Subcutaneous abdominal adipose tissue (tissue), 5 donors: ENCODE measurements around the gene MTHFD1.
"Not testable (repeated sequence)": the region's sequence is repeated elsewhere in the genome, so short reads cannot be mapped to it uniquely, and the experiment has no call there.

Experiments used
- H3K27ac ChIP-seq: one replicate; pipeline ENCODE4 v1.7.0; 2013; ENCODE audit warnings: low read depth, mild to moderate bottlenecking, inconsistent platforms, low read length, moderate library complexity
- H3K27me3 ChIP-seq, 5 donors: one replicate each; pipeline ENCODE4 v1.7.0; 2013; ENCODE audit warnings: low read length in 5 of 5, inconsistent platforms in 1 of 5; ENCODE audit not compliant: control insufficient read depth in 5 of 5, insufficient read depth in 4 of 5
- H3K36me3 ChIP-seq, 5 donors: one replicate each; pipeline ENCODE4 v1.7.0; 2013; ENCODE audit warnings: low read length in 5 of 5; ENCODE audit not compliant: control insufficient read depth in 5 of 5, insufficient read depth in 5 of 5
- H3K4me1 ChIP-seq, 5 donors: one replicate each; pipeline ENCODE4 v1.7.0; 2013; ENCODE audit warnings: low read length in 5 of 5, mild to moderate bottlenecking in 3 of 5, moderate library complexity in 1 of 5; ENCODE audit not compliant: control insufficient read depth in 5 of 5, insufficient read depth in 5 of 5
- H3K4me3 ChIP-seq, 5 donors: one replicate each; pipeline ENCODE4 v1.7.0; 2013; ENCODE audit warnings: low read length in 5 of 5, low read depth in 1 of 5
- H3K9ac ChIP-seq, 5 donors: one replicate each; pipeline ENCODE4 v1.7.0; 2013; ENCODE audit warnings: low read length in 5 of 5, mild to moderate bottlenecking in 4 of 5, moderate library complexity in 3 of 5
- H3K9me3 ChIP-seq, 5 donors: one replicate each; pipeline ENCODE4 v1.7.0; 2013; ENCODE audit warnings: low read length in 5 of 5; ENCODE audit not compliant: control insufficient read depth in 5 of 5
- donor health status: healthy.
- donor health status: healthy.
- donor health status: healthy.
- donor health status: healthy.
- donor health status: healthy.

MTHFD1 gene

DNA sequence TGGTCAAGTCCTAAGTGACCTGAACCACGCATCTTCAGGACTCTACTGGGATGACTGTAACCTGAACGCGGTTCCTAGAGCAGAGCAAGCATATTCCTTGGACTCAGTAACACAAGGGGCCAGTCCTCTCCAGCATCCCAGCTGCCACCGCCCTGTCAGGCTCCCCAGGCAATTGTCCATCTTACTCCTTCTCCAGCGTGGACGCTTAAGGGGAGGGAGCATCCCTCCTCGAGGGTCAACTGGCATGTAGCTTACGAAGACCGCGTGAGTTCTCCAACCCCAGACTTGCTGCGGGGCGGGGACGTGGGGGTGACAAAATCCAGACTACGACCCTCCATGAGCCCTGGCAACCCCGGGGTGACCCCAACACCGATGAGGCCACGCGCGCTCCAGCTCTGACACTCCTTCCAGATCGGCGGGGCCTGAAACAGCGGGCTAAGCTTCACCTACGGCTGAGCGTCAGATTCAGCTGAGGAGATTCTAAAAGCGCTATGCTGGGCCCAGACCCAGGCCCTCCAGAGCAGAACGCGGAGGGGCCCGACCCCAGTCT is 846 bp upstream of the MTHFD1 start:
- Histone ChIP-seq H3K9ac (peak overlapping the region; percentile 26 to 76 (median 56)), H3K27ac (peak overlapping the region; percentile 72), H3K27me3 (no peaks in the 10 kb centered on the region), H3K4me1 (peaks cover 3 to 48% (median 41%) of the 10 kb centered on the region in 5 donors), H3K36me3 (peaks cover 0 to 2% (median 0%) of the 10 kb centered on the region in 5 donors), H3K4me3 (peak overlapping the region; percentile 81 to 93 (median 84)), H3K9me3 (no peaks in the 10 kb centered on the region)

GRCh38 chr14:64388533-64389285 is 556 bp downstream of the MTHFD1 start:
- no peaks in the 10 kb centered on the region for H3K9me3 ChIP-seq

DNA sequence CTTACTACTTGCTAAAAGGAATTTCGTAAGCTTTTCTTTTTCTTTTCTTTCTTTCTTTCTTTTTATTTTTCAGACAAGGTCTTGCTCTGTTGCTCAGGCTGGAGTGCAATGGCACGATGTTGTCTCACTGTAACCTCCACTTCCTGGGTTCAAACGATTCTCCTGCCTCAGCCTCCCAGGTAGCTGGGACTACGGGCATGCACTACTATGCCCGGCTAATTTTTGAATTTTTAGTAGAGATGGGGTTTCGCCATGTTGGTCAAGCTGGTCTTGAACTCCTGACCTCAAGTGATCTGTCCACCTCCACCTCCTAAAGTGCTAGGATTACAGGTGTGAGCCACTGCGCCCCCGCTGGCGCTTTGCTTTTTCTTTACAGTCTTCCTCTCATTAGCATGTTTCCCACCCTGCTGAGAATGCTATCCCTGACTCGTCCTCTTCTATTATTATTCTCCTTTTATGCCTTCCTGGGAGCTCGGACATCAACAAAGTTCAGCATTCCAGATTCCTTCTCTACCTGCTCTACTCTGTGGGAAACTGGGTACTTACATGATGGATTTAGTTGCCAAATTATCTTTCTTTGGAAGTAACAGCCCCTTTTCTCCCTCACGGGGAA is 3.1 kb downstream of the MTHFD1 start:
- Histone ChIP-seq H3K9ac (peak overlapping the region in 1 of 5 donors; percentile 27), H3K27ac (peak overlapping the region; percentile 71), H3K4me3 (peak overlapping the region in 2 of 5 donors; percentile 5 to 32), H3K36me3 (peaks cover 0 to 2% (median 0%) of the 10 kb centered on the region in 5 donors), H3K9me3 (no peaks in the 10 kb centered on the region), H3K4me1 (peaks cover 3 to 75% (median 60%) of the 10 kb centered on the region in 5 donors), H3K27me3 (no peaks in the 10 kb centered on the region)

More at GRCh38 chr14:64388533-64389285, 556 bp downstream of the MTHFD1 start:
- Histone ChIP-seq H3K27ac (peak overlapping the region; percentile 87), H3K4me3 (peak overlapping the region; percentile 79 to 96 (median 85)), H3K4me1 (peaks cover 3 to 57% (median 50%) of the 10 kb centered on the region in 5 donors), H3K27me3 (no peaks in the 10 kb centered on the region), H3K9ac (peak overlapping the region; percentile 64 to 95 (median 82)), H3K36me3 (peaks cover 0 to 2% (median 0%) of the 10 kb centered on the region in 5 donors)

DNA sequence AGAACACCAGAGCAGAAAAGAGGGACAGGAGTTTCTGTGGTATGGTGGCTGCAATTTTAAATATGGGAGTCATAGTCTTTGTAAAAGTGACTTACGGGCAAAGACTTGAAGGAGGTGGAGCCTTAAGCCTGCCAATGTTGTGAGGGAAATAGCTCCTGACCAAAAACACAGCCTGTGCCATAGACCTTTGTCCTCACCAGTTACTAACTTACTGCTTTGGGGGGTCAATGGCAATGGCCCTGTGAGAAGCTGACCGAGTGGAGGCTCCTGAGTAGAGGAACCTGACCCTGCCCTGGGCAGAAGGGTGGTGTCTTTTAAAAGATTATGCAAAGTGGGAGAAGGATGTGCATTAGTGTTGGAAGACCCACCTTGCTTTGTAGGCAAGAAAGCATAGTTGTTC is 3.8 kb downstream of the MTHFD1 start:
- Histone ChIP-seq H3K4me3 (peak overlapping the region in 1 of 5 donors; percentile 12), H3K27ac (peak overlapping the region; percentile 71), H3K27me3 (no peaks in the 10 kb centered on the region), H3K36me3 (peaks cover 0 to 2% (median 0%) of the 10 kb centered on the region in 5 donors), H3K4me1 (peaks cover 3 to 74% (median 60%) of the 10 kb centered on the region in 5 donors), H3K9ac (peak overlapping the region in 1 of 5 donors; percentile 27), H3K9me3 (no peaks in the 10 kb centered on the region)

DNA sequence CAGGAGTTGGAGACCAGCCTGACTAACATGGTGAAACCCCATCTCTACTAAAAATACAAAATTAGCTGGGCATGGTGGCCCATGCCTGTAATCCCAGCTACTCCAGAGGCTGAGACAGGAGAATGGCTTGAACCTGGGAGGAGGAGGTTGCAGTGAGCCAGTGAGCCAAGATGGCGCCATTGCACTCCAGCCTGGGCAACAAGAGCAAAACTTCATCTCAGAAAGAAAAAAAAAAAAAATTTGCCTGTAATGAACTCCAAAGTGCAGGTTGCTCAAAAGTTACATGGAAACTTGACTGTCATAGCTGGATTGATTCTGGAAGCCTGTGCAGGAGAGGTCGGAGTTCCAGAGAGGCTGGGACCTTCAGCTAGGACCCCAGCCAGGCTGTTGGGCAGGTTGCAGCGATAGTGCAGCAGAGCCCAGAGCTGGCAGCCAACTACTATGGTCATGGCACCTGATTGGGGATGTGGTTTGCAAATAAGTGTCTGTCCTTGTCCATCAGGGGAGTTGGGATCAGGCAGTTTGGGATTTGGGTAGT is 5.1 kb downstream of the MTHFD1 start:
- H3K9ac ChIP-seq, H3K27me3 ChIP-seq, H3K36me3 ChIP-seq, H3K9me3 ChIP-seq: not testable (repeated sequence)
- H3K4me3 ChIP-seq = peak overlapping the region in 1 of 5 donors; percentile 29
- peaks cover 3 to 68% (median 51%) of the 10 kb centered on the region in 5 donors for H3K4me1 ChIP-seq
- H3K27ac ChIP-seq = peak overlapping the region; percentile 75

DNA sequence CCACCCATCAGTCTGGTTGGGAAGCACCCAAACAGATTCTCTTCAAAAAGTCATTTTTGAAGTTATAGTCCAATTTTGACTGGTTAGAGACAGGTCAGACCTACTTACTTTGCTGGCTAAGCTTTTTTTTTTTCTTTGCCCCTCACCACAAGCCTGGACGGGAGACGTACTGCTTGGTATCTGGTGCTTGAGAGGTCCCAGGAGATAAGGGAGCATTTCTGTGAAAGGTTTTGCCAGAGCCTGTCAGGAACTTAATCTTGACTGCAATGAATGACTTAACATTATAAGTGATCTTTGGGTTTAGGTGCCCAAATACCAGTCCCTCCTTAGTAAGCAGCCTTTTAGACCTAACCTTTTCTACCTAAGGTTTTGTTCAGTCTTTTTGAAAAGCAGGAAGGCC is 6.3 kb downstream of the MTHFD1 start:
- Histone ChIP-seq H3K27ac (peak overlapping the region; percentile 75), H3K9ac (peak overlapping the region in 1 of 5 donors; percentile 52), H3K36me3 (peaks cover 0 to 2% (median 0%) of the 10 kb centered on the region in 5 donors), H3K27me3 (no peaks in the 10 kb centered on the region), H3K9me3 (no peaks in the 10 kb centered on the region), H3K4me1 (peaks cover 0 to 57% (median 40%) of the 10 kb centered on the region in 5 donors), H3K4me3 (no peak overlapping the region)

- Histone ChIP-seq H3K4me3 (no peak overlapping the region), H3K9me3 (no peaks in the 10 kb centered on the region), H3K36me3 (peaks cover 0 to 2% (median 0%) of the 10 kb centered on the region in 5 donors), H3K27me3 (no peaks in the 10 kb centered on the region), H3K4me1 (peaks cover 0 to 51% (median 33%) of the 10 kb centered on the region in 5 donors), H3K27ac (peak overlapping the region; percentile 21), H3K9ac (peak overlapping the region in 2 of 5 donors; percentile 10 to 52)
Measured at GRCh38 chr14:64394977-64395633, 7.0 kb downstream of the MTHFD1 start.

- Histone ChIP-seq H3K27me3 (no peaks in the 10 kb centered on the region), H3K9ac (peak overlapping the region in 2 of 5 donors; percentile 13 to 51), H3K4me3 (no peak overlapping the region), H3K4me1 (peaks cover 0 to 24% (median 13%) of the 10 kb centered on the region in 5 donors), H3K36me3 (peaks cover 4 to 13% (median 8%) of the 10 kb centered on the region in 5 donors), H3K9me3 (no peaks in the 10 kb centered on the region), H3K27ac (no peak overlapping the region)
Measured at GRCh38 chr14:64400829-64401459, 12.8 kb downstream of the MTHFD1 start.

- no peak overlapping the region for H3K4me3 ChIP-seq
- peaks cover 4 to 15% (median 8%) of the 10 kb centered on the region in 5 donors for H3K36me3 ChIP-seq
- H3K9ac ChIP-seq = no peak overlapping the region
- no peak overlapping the region for H3K27ac ChIP-seq
- H3K4me1 ChIP-seq = peaks cover 0 to 24% (median 13%) of the 10 kb centered on the region in 5 donors
- H3K9me3 ChIP-seq = no peaks in the 10 kb centered on the region
- no peaks in the 10 kb centered on the region for H3K27me3 ChIP-seq
Measured at GRCh38 chr14:64401949-64402348, 13.8 kb downstream of the MTHFD1 start.
